ENCODE data around the gene ADAMTS8. TPM values are rescaled to one million over a fixed set of nuclear protein-coding genes. Genes with fewer than 3 reads are reported as not detected.

ADAMTS8 gene
- total and polyA plus RNA-seq, 3 experiments from 2014 or later: not detected

- Mint-ChIP-seq H3K27ac (no peak overlapping the region), H3K4me3 (no peak overlapping the region), H3K9me3 (no peaks in the 10 kb centered on the region), H3K27me3 (peaks cover 0 to 6% of the 10 kb centered on the region in 2 donors), H3K4me1 (peaks cover 0 to 4% (median 3%) of the 10 kb centered on the region in 3 donors), H3K36me3 (no peaks in the 10 kb centered on the region)
- ChIA-PET CTCF (no interaction called here), POLR2A (no interaction called here)
- Histone ChIP-seq H3K4me1 (ENCODE audit: insufficient read depth, low read length) (no peaks in the 10 kb centered on the region), H3K36me3 (ENCODE audit: insufficient read depth, low read length) (no peaks in the 10 kb centered on the region), H3K27ac (ENCODE audit: low read depth, low read length) (no peak overlapping the region), H3K4me3 (ENCODE audit: low read length) (no peak overlapping the region), H3K27me3 (ENCODE audit: insufficient read depth, low read length, poor library complexity, severe bottlenecking) (no peaks in the 10 kb centered on the region), H3K9me3 (ENCODE audit: low read length) (no peaks in the 10 kb centered on the region)
- DNase-seq: no peak
Measured at GRCh38 chr11:130473056-130473794, 44.8 kb upstream of the ADAMTS8 start.

- H3K27ac ChIP-seq (ENCODE audit: low read depth, low read length): no peak overlapping the region
- H3K27me3 Mint-ChIP-seq: peaks cover 0 to 6% of the 10 kb centered on the region in 2 donors
- no peak overlapping the region for H3K4me3 ChIP-seq (ENCODE audit: low read length)
- H3K27ac Mint-ChIP-seq: no peak overlapping the region
- no peaks in the 10 kb centered on the region for H3K36me3 ChIP-seq (ENCODE audit: insufficient read depth, low read length)
- H3K4me1 Mint-ChIP-seq: peaks cover 0 to 4% (median 3%) of the 10 kb centered on the region in 3 donors
- H3K4me3 Mint-ChIP-seq: no peak overlapping the region
- no peaks in the 10 kb centered on the region for H3K27me3 ChIP-seq (ENCODE audit: insufficient read depth, low read length, poor library complexity, severe bottlenecking)
- H3K36me3 Mint-ChIP-seq: no peaks in the 10 kb centered on the region
- no peak for DNase-seq
- POLR2A ChIA-PET: no interaction called here
- no peaks in the 10 kb centered on the region for H3K9me3 ChIP-seq (ENCODE audit: low read length)
- CTCF ChIA-PET: no interaction called here
- H3K4me1 ChIP-seq (ENCODE audit: insufficient read depth, low read length): no peaks in the 10 kb centered on the region
- H3K9me3 Mint-ChIP-seq: no peaks in the 10 kb centered on the region
Measured at GRCh38 chr11:130472434-130472961, 44.1 kb upstream of the ADAMTS8 start.

GRCh38 chr11:130471731-130472433, 43.5 kb upstream of the ADAMTS8 start:
- Histone ChIP-seq H3K36me3 (ENCODE audit: insufficient read depth, low read length) (no peaks in the 10 kb centered on the region), H3K9me3 (ENCODE audit: low read length) (no peaks in the 10 kb centered on the region), H3K27ac (ENCODE audit: low read depth, low read length) (no peak overlapping the region), H3K27me3 (ENCODE audit: insufficient read depth, low read length, poor library complexity, severe bottlenecking) (no peaks in the 10 kb centered on the region), H3K4me1 (ENCODE audit: insufficient read depth, low read length) (no peaks in the 10 kb centered on the region), H3K4me3 (ENCODE audit: low read length) (no peak overlapping the region)
- no peak for DNase-seq
- peaks cover 0 to 6% of the 10 kb centered on the region in 2 donors for H3K27me3 Mint-ChIP-seq
- ChIA-PET CTCF (interaction anchor here (1.1 kb wide), 1 partner anchor 37 kb away, joined by 4 read pairs; no protein-coding TSS in a partner anchor), POLR2A (no interaction called here)
- no peaks in the 10 kb centered on the region for H3K36me3 Mint-ChIP-seq
- no peak overlapping the region for H3K27ac Mint-ChIP-seq
- H3K4me1 Mint-ChIP-seq: peaks cover 0 to 4% (median 3%) of the 10 kb centered on the region in 3 donors
- H3K4me3 Mint-ChIP-seq: no peak overlapping the region
- no peaks in the 10 kb centered on the region for H3K9me3 Mint-ChIP-seq

GRCh38 chr11:130470832-130471706, 42.7 kb upstream of the ADAMTS8 start:
- ChIA-PET CTCF (interaction anchor here (1.1 kb wide), 1 partner anchor 36 kb away, joined by 4 read pairs; no protein-coding TSS in a partner anchor), POLR2A (no interaction called here)
- Histone ChIP-seq H3K4me1 (ENCODE audit: insufficient read depth, low read length) (no peaks in the 10 kb centered on the region), H3K27ac (ENCODE audit: low read depth, low read length) (no peak overlapping the region), H3K27me3 (ENCODE audit: insufficient read depth, low read length, poor library complexity, severe bottlenecking) (no peaks in the 10 kb centered on the region), H3K36me3 (ENCODE audit: insufficient read depth, low read length) (no peaks in the 10 kb centered on the region), H3K4me3 (ENCODE audit: low read length) (no peak overlapping the region), H3K9me3 (ENCODE audit: low read length) (no peaks in the 10 kb centered on the region)
- H3K27ac Mint-ChIP-seq: no peak overlapping the region
- peaks cover 0 to 3% of the 10 kb centered on the region in 2 donors for H3K27me3 Mint-ChIP-seq
- H3K9me3 Mint-ChIP-seq: no peaks in the 10 kb centered on the region
- no peak for DNase-seq
- no peaks in the 10 kb centered on the region for H3K36me3 Mint-ChIP-seq
- no peak overlapping the region for H3K4me3 Mint-ChIP-seq
- H3K4me1 Mint-ChIP-seq: no peaks in the 10 kb centered on the region

DNA sequence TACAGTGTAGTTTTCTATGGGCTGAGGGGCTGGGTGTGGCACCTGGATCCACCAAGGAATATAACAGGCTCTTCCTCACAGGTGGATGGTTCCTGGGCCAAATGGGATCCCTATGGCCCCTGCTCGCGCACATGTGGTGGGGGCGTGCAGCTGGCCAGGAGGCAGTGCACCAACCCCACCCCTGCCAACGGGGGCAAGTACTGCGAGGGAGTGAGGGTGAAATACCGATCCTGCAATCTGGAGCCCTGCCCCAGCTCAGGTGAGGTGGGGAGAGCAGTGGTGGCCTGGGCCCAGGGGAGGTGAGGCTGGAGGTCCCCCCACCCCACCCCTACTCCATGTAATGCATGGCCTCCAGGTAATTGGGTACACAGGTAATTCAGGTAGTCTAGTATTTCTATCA, 40.8 kb upstream of the ADAMTS8 start:
- H3K27me3 ChIP-seq (ENCODE audit: insufficient read depth, low read length, poor library complexity, severe bottlenecking): no peaks in the 10 kb centered on the region
- no peak overlapping the region for H3K27ac Mint-ChIP-seq
- CTCF ChIA-PET: no interaction called here

DNA sequence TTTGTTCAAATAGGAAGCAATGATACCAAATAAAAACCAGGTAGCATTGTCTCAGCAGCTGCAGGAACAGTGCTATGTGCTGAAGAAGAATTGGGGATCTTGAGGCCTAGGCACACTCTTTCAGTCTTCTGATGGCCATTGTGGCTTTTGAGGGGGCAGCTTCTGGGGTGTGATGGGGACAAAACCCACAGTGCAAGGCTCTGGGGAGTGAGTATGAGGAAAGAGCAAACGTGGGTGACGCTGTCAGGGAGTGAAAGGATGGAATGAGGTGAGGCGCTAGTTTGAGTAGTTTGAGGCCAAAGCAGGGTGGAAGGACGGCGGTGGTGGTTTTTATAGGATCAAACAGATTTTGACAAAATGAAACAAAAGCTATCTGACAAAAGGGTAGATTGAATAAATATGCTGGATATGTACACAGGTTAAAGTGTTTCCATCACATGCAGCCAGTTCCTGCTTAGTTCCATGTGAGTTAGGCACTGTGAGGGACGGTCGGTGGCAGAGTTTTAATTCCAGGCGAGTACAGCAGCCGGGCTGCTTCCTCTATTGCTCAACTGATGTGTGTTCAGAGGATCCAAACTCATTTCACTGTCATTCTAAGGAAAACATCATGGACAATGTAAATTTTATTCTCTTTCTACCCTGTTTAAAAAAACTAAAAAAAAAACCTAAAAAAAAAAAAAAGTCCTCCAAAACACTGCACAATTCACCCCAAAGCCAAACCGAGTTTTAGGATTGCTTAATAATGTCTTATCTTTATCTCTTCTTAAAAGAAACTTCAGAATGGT, 38.9 kb upstream of the ADAMTS8 start:
- Histone ChIP-seq H3K36me3 (ENCODE audit: insufficient read depth, low read length) (no peaks in the 10 kb centered on the region), H3K9me3 (ENCODE audit: low read length) (no peaks in the 10 kb centered on the region), H3K27ac (ENCODE audit: low read depth, low read length) (no peak overlapping the region), H3K4me3 (ENCODE audit: low read length) (no peak overlapping the region), H3K27me3 (ENCODE audit: insufficient read depth, low read length, poor library complexity, severe bottlenecking) (no peaks in the 10 kb centered on the region), H3K4me1 (ENCODE audit: insufficient read depth, low read length) (no peaks in the 10 kb centered on the region)
- H3K4me3 Mint-ChIP-seq: no peak overlapping the region
- no peaks in the 10 kb centered on the region for H3K4me1 Mint-ChIP-seq
- peaks cover 0 to 1% of the 10 kb centered on the region in 2 donors for H3K27me3 Mint-ChIP-seq
- DNase-seq: no peak
- no peaks in the 10 kb centered on the region for H3K9me3 Mint-ChIP-seq
- no peak overlapping the region for H3K27ac Mint-ChIP-seq
- H3K36me3 Mint-ChIP-seq: no peaks in the 10 kb centered on the region
- ChIA-PET POLR2A (no interaction called here), CTCF (no interaction called here)

More for the DNA sequence above, 40.8 kb upstream of the ADAMTS8 start:
- Mint-ChIP-seq H3K27me3 (no peaks in the 10 kb centered on the region), H3K4me3 (no peak overlapping the region), H3K4me1 (no peaks in the 10 kb centered on the region), H3K36me3 (no peaks in the 10 kb centered on the region), H3K9me3 (no peaks in the 10 kb centered on the region)
- Histone ChIP-seq H3K36me3 (ENCODE audit: insufficient read depth, low read length) (no peaks in the 10 kb centered on the region), H3K4me3 (ENCODE audit: low read length) (no peak overlapping the region), H3K9me3 (ENCODE audit: low read length) (no peaks in the 10 kb centered on the region), H3K27ac (ENCODE audit: low read depth, low read length) (no peak overlapping the region), H3K4me1 (ENCODE audit: insufficient read depth, low read length) (no peaks in the 10 kb centered on the region)
- no peak for DNase-seq
- POLR2A ChIA-PET: no interaction called here

- H3K4me3 Mint-ChIP-seq: no peak overlapping the region
- Histone ChIP-seq H3K36me3 (ENCODE audit: insufficient read depth, low read length) (no peaks in the 10 kb centered on the region), H3K9me3 (ENCODE audit: low read length) (no peaks in the 10 kb centered on the region), H3K27me3 (ENCODE audit: insufficient read depth, low read length, poor library complexity, severe bottlenecking) (no peaks in the 10 kb centered on the region), H3K4me3 (ENCODE audit: low read length) (no peak overlapping the region), H3K4me1 (ENCODE audit: insufficient read depth, low read length) (no peaks in the 10 kb centered on the region), H3K27ac (ENCODE audit: low read depth, low read length) (no peak overlapping the region)
- no peak overlapping the region for H3K27ac Mint-ChIP-seq
- CTCF ChIA-PET: interaction anchor here (1.0 kb wide), 1 partner anchor 8 kb away, joined by 3 read pairs; no protein-coding TSS in a partner anchor
- DNase-seq: no peak
- H3K4me1 Mint-ChIP-seq: no peaks in the 10 kb centered on the region
- POLR2A ChIA-PET: no interaction called here
- H3K36me3 Mint-ChIP-seq: no peaks in the 10 kb centered on the region
- no peaks in the 10 kb centered on the region for H3K9me3 Mint-ChIP-seq
- H3K27me3 Mint-ChIP-seq: peaks cover 3 to 8% of the 10 kb centered on the region in 2 donors
Measured at GRCh38 chr11:130465263-130465662, 36.9 kb upstream of the ADAMTS8 start.

Measured in CD8-positive, alpha-beta memory T cell (primary cell).